ENCODE measurements around the gene ROBO1. TPM values are rescaled to one million over a fixed set of nuclear protein-coding genes. Genes with fewer than 3 reads are reported as not detected.

ROBO1 gene
- total and polyA plus RNA-seq, 2 of the 13 experiments (the other 11 are each of a cell fraction or from before 2014, with no cell fraction given), result 52.2 to 71.0 TPM

DNA sequence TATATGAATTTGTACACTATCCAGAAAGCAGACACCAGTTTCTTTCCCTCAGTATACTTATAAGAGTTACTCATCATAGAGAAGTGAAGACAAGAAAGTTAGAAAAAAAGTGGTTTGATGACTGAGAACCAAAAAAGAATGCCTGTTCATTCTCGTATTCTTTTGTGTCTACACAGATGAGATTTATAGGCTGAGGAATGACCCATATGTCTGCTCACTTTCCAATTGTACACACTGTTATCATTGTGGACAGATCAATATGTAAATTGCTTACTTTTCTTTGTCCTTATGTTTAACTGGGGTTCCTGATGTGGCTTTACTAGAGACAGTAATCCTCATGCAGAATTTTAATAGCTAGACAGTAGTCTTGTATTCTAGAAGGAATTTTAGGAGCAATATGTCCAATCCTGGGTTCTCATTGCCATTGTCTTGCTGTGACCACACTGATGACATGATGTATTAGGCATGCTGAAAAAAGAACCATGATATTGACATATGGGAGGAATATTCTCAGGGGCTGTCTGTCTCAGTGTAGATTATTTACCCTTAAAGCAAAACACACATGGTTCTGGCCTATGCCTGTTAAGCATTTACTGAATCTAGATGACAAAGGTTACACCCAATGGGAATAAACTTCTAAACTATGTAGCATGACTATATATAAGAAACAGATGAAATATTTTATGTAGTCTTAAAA lies 669.7 kb downstream of the ROBO1 start:
- no peak for FAIRE-seq
- intact Hi-C loops (cut with micrococcal nuclease; ENCODE audit: unreplicated experiment) (no loop called here), in situ Hi-C loops (cut with HindIII; ENCODE audit: extremely low pct_ligation_motif_present, low pct_unique_long_range_greater_than_20kb) (no loop called here)
- WGBS (ENCODE audit: low lambda C conversion rate), result 0% methylated on average over 1 of the region's 1 CpG
- H2AFZ ChIP-seq (ENCODE audit: low read length), result no peak overlapping the region
- no peak overlapping the region for H3K9ac ChIP-seq (ENCODE audit: insufficient read depth, low read depth, low read length)
- H3K4me1 ChIP-seq (ENCODE audit: insufficient read depth, low read length), result no peaks in the 10 kb centered on the region
- BruUV-seq (replicated peaks), result no TSS peak
- no peak for DNase-seq (ENCODE audit: low spot score)
- CTCF ChIA-PET (ENCODE audit: low intra/inter-chr PET ratio, low total read pairs), result no interaction called here
- no peak overlapping the region for H3K27ac ChIP-seq (ENCODE audit: extremely low read length, insufficient read depth, low read length)
- no peak overlapping the region for H3K4me3 ChIP-seq (replicated peaks in 1 of 3; ENCODE audit: insufficient read depth in 1 of 3, low read depth in 2 of 3, low read length in 3 of 3)
- no peaks in the 10 kb centered on the region for H3K79me2 ChIP-seq (ENCODE audit: insufficient read depth, low read length)
- POLR2A ChIA-PET, result no interaction called here
- H3K9me3 ChIP-seq (ENCODE audit: low read length), result no peaks in the 10 kb centered on the region
- H3K4me2 ChIP-seq (ENCODE audit: low read depth, low read length), result no peak overlapping the region
- no peaks in the 10 kb centered on the region for H3K36me3 ChIP-seq (replicated peaks in 1 of 2; ENCODE audit: control insufficient read depth in 1 of 2, insufficient read depth in 2 of 2, low read length in 2 of 2)
- TF ChIP-seq PTBP1 (IDR thresholded peaks at IDR 0.05; ENCODE audit: low read depth, low read length, poor library complexity, severe bottlenecking), result no peak
- TF ChIP-seq CBX5 (CRISPR knock-in tag; IDR thresholded peaks at IDR 0.05; ENCODE audit: borderline replicate concordance), result no peak
- TF ChIP-seq ISL2 (CRISPR knock-in tag; IDR thresholded peaks at IDR 0.05), result no peak
- no peak for TF ChIP-seq ZNF841 (CRISPR knock-in tag; IDR thresholded peaks at IDR 0.05; ENCODE audit: borderline replicate concordance)
- TF ChIP-seq ZNF17 (CRISPR knock-in tag; IDR thresholded peaks at IDR 0.05), result no peak
- no peak for TF ChIP-seq ZNF790 (CRISPR knock-in tag; IDR thresholded peaks at IDR 0.05; ENCODE audit: borderline replicate concordance)
- TF ChIP-seq PRMT3 (CRISPR knock-in tag; IDR thresholded peaks at IDR 0.05; ENCODE audit: borderline replicate concordance, low read depth), result no peak
- no peak for ATAC-seq
- H3K27me3 ChIP-seq (ENCODE audit: control insufficient read depth in 1 of 2, insufficient read depth in 2 of 2, low read length in 2 of 2), result no peaks in the 10 kb centered on the region
- no peaks in the 10 kb centered on the region for H4K20me1 ChIP-seq (ENCODE audit: insufficient read depth, low read length)

DNA sequence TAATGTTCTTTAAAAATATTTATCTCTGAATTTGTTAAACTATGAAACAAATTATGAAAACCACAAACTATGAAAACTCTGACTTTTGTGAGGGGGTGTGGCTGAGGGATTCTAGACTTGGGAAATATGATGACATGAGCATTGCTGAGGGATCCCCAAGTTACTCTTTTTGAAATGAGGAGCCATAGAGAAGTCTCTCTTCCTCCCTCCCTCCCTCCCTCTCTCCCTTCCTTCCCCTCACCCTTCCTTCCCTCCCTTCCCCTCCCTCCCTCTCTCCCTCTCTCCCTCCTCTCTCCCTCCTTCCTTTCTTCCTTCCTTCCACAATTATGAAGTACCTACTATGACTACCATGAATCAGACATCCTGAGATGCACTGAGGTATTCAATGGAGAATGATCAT lies 673.1 kb downstream of the ROBO1 start:
- Histone ChIP-seq H3K9ac (ENCODE audit: insufficient read depth, low read depth, low read length) (no peak overlapping the region), H3K9me3 (ENCODE audit: low read length) (no peaks in the 10 kb centered on the region), H3K4me2 (ENCODE audit: low read depth, low read length) (no peak overlapping the region), H3K4me1 (ENCODE audit: insufficient read depth, low read length) (no peaks in the 10 kb centered on the region), H3K27ac (ENCODE audit: extremely low read length, insufficient read depth, low read length) (no peak overlapping the region), H2AFZ (ENCODE audit: low read length) (no peak overlapping the region), H3K4me3 (replicated peaks in 1 of 3; ENCODE audit: insufficient read depth in 1 of 3, low read depth in 2 of 3, low read length in 3 of 3) (no peak overlapping the region), H3K27me3 (ENCODE audit: control insufficient read depth in 1 of 2, insufficient read depth in 2 of 2, low read length in 2 of 2) (no peaks in the 10 kb centered on the region), H3K36me3 (replicated peaks in 1 of 2; ENCODE audit: control insufficient read depth in 1 of 2, insufficient read depth in 2 of 2, low read length in 2 of 2) (no peaks in the 10 kb centered on the region), H3K79me2 (ENCODE audit: insufficient read depth, low read length) (no peaks in the 10 kb centered on the region), H4K20me1 (ENCODE audit: insufficient read depth, low read length) (no peaks in the 10 kb centered on the region)
- in situ Hi-C loops (cut with HindIII; ENCODE audit: extremely low pct_ligation_motif_present, low pct_unique_long_range_greater_than_20kb), result no loop called here
- intact Hi-C loops (cut with micrococcal nuclease; ENCODE audit: unreplicated experiment), result no loop called here
- ChIA-PET POLR2A (no interaction called here), CTCF (ENCODE audit: low intra/inter-chr PET ratio, low total read pairs) (no interaction called here)
- ATAC-seq (no peak), DNase-seq (ENCODE audit: low spot score) (no peak), FAIRE-seq (no peak)
- no TSS peak for BruUV-seq (replicated peaks)
- peak; percentile 61 for TF ChIP-seq HNRNPK (IDR thresholded peaks at IDR 0.05; ENCODE audit: low read depth, low read length, poor library complexity, severe bottlenecking)
- TF ChIP-seq TBX3 (IDR thresholded peaks at IDR 0.05; ENCODE audit: borderline replicate concordance), result no peak
- peak; percentile 72 for TF ChIP-seq PCBP2 (optimal IDR thresholded peaks at IDR 0.05; ENCODE audit: low read depth, low read length, poor library complexity, severe bottlenecking)
